Tibial artery (tissue), 4 donors: ENCODE data around the gene ZHX3.

Source experiments
- DNase-seq, 2 donors: peaks; one replicate each; pipeline ENCODE4 v3.0.0-alpha.2; 2019
- H3K27ac ChIP-seq, 2 donors: fragments of 200-600 bp; sonication (generic) in 1 of 2; 1 replicate in 1 of 2; 2 replicates in 1 of 2; pipeline ENCODE4 v1.5.1; 2018 to 2019; ENCODE audit warnings: mild to moderate bottlenecking in 1 of 2
- H3K27me3 ChIP-seq, 2 donors: fragments of 200-600 bp; sonication (generic) in 1 of 2; one replicate each; pipeline versions ENCODE4 v1.5.1 to v1.6.0; 2016 to 2019
- H3K36me3 ChIP-seq, 3 donors: fragments of 200-600 bp; sonication (generic) in 2 of 3; one replicate each; pipeline ENCODE4 v1.5.1; 2016 to 2019; ENCODE audit warnings: mild to moderate bottlenecking in 2 of 3
- H3K4me1 ChIP-seq, 4 donors: fragments of 200-600 bp; sonication (generic) in 2 of 4; 1 replicate in 3 of 4; 2 replicates in 1 of 4; pipeline ENCODE4 v1.5.1; 2016 to 2019
- H3K4me3 ChIP-seq, 2 donors: fragments of 200-600 bp; sonication (generic) in 1 of 2; 1 replicate in 1 of 2; 2 replicates in 1 of 2; pipeline ENCODE4 v1.5.1; 2018 to 2019; ENCODE audit warnings: mild to moderate bottlenecking in 2 of 2
- H3K9me3 ChIP-seq, 3 donors: fragments of 200-600 bp; sonication (generic) in 1 of 3; one replicate each; pipeline ENCODE4 v1.5.1; 2016 to 2019
- intact Hi-C: fragments of 100-400 bp; cut with DNase I; formaldehyde crosslinking; loops from one replicate; pipeline ENCODE4 v1.15.0; 2023; ENCODE audit warnings: low total_unique reads
- TF ChIP-seq, protein P1 (sequence below), 2 experiments: fragments of 200-600 bp in 1 of 2; fragments of 450-650 bp in 1 of 2; IDR thresholded peaks; one replicate each; pipeline ENCODE4 v1.5.1; 2017 to 2019; ENCODE audit warnings: antibody characterized with exemption in 2 of 2, mild to moderate bottlenecking in 1 of 2, moderate library complexity in 1 of 2

Gene ZHX3

DNA sequence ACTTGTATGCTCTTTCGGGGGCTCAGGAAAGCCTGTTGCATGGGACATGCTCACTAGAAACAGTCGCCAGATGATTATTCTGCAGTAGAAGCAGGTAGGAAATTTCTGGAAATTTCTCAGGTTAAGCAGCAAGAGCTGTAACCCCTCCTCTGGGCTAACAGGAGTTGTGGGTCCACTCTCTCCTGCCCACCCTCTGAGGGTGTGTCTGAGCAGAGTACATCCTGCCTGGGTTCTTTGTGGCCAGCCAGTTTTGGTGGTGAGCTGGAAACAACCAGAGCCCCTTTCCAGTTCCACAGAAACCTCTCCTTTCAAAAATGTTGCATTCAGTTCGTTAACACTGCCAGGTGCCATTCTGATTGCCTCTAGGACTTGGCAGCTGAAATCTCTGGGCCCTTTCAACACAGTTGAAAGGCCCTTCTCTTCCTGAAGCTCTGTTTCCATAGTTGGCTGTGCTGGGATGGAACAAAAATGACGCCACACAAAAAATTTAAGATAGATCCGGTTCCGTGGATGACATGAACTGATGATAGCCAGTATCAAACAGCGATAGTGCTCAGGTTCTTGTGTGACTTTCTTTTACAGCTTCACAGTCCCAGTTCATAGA, 141.7 kb downstream of the ZHX3 start:
- TF ChIP-seq, protein P1, sequence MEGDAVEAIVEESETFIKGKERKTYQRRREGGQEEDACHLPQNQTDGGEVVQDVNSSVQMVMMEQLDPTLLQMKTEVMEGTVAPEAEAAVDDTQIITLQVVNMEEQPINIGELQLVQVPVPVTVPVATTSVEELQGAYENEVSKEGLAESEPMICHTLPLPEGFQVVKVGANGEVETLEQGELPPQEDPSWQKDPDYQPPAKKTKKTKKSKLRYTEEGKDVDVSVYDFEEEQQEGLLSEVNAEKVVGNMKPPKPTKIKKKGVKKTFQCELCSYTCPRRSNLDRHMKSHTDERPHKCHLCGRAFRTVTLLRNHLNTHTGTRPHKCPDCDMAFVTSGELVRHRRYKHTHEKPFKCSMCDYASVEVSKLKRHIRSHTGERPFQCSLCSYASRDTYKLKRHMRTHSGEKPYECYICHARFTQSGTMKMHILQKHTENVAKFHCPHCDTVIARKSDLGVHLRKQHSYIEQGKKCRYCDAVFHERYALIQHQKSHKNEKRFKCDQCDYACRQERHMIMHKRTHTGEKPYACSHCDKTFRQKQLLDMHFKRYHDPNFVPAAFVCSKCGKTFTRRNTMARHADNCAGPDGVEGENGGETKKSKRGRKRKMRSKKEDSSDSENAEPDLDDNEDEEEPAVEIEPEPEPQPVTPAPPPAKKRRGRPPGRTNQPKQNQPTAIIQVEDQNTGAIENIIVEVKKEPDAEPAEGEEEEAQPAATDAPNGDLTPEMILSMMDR (IDR thresholded peaks at IDR 0.05): no peak
- no peak overlapping the region for H3K4me3 ChIP-seq
- H3K36me3 ChIP-seq: peaks cover 15 to 38% (median 32%) of the 10 kb centered on the region in 3 donors
- H3K4me1 ChIP-seq: peaks cover 0 to 86% (median 80%) of the 10 kb centered on the region in 4 donors
- no peaks in the 10 kb centered on the region for H3K27me3 ChIP-seq
- intact Hi-C loops: loop anchor here (5.0 kb wide), 1 partner anchor 71 kb away; no protein-coding TSS in a partner anchor
- H3K27ac ChIP-seq: peak overlapping the region; percentile 73 to 83
- H3K9me3 ChIP-seq: no peaks in the 10 kb centered on the region
- peak in 1 of 2 donors; percentile 40 for DNase-seq

DNA sequence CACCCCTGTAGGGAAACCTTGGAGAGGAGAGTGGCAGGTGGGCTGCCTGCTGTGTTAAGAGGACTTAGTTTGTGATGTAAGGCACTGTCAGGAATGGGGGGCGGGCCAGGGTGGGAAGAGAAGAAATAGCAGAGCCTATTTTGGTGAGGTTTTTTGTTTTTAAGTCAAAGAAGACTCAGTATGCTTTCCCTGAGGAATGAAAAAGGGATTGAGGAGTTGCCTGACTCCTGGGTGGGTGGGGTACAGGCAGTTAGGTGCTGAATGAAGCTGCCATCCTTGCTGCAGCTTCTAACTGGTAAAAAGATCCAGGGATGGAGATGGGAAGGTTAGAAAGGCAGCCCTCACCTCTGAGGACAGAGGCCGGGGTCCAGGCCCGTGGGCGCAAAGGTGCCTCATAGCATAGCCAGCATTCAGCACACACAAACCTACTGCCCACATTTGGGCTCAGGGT, 142.3 kb downstream of the ZHX3 start:
- no peak overlapping the region for H3K4me3 ChIP-seq
- H3K9me3 ChIP-seq: no peaks in the 10 kb centered on the region
- TF ChIP-seq, protein P1 (IDR thresholded peaks at IDR 0.05): no peak
- intact Hi-C loops: loop anchor here (5.0 kb wide), 1 partner anchor 72 kb away; no protein-coding TSS in a partner anchor
- H3K36me3 ChIP-seq: peaks cover 16 to 44% (median 38%) of the 10 kb centered on the region in 3 donors
- no peaks in the 10 kb centered on the region for H3K27me3 ChIP-seq
- peak overlapping the region; percentile 73 to 83 for H3K27ac ChIP-seq
- peak in 1 of 2 donors; percentile 43 for DNase-seq
- H3K4me1 ChIP-seq: peaks cover 0 to 83% (median 78%) of the 10 kb centered on the region in 4 donors

DNA sequence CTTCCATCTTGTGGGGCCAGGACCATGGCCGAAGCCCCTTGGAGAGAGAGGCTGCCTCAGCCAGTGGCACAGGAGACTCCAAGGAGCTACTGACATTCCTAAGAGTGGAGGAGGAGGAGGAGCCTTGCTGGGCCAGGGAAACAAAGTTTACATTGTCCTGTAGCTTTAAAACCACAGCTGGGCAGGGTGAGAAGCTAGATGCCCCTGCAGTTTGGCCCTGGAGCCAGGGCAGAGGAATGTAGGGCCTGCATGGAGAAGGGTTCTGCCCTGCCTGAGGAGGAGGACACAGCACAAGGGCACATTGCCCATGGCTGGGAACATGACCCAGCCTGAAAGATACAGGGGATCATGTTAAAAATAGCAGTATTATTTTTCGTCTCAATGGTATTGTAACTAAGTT, 142.7 kb downstream of the ZHX3 start:
- DNase-seq: peak in 1 of 2 donors; percentile 70
- intact Hi-C loops: loop anchor here (5.0 kb wide), 1 partner anchor 73 kb away; no protein-coding TSS in a partner anchor
- Histone ChIP-seq H3K9me3 (no peaks in the 10 kb centered on the region), H3K27me3 (no peaks in the 10 kb centered on the region), H3K36me3 (peaks cover 20 to 48% (median 42%) of the 10 kb centered on the region in 3 donors), H3K4me3 (no peak overlapping the region), H3K27ac (peak overlapping the region; percentile 73 to 83), H3K4me1 (peaks cover 0 to 79% (median 75%) of the 10 kb centered on the region in 4 donors)
- TF ChIP-seq, protein P1 (IDR thresholded peaks at IDR 0.05): no peak

DNA sequence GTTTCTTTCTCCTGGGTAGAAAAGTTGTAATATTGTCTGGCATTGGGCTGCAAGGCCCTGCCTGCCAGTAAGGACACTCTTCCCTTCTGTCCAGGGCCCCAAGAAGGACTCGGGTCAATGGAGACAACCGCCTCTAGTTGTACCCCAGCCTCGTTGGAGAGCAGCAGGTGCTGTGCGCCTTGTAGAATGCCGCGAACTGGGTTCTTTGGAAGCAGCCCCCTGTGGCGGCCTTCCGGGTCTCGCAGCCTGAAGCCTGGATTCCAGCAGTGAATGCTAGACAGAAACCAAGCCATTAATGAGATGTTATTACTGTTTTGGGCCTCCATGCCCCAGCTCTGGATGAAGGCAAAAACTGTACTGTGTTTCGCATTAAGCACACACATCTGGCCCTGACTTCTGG, 143.2 kb downstream of the ZHX3 start:
- intact Hi-C loops: no loop called here
- Histone ChIP-seq H3K36me3 (peaks cover 22 to 52% (median 47%) of the 10 kb centered on the region in 3 donors), H3K4me1 (peaks cover 0 to 75% (median 73%) of the 10 kb centered on the region in 4 donors), H3K27ac (peak overlapping the region; percentile 73 to 83), H3K27me3 (no peaks in the 10 kb centered on the region), H3K9me3 (no peaks in the 10 kb centered on the region), H3K4me3 (no peak overlapping the region)
- TF ChIP-seq, protein P1 (IDR thresholded peaks at IDR 0.05): no peak
- peak; percentile 16 to 50 for DNase-seq

DNA sequence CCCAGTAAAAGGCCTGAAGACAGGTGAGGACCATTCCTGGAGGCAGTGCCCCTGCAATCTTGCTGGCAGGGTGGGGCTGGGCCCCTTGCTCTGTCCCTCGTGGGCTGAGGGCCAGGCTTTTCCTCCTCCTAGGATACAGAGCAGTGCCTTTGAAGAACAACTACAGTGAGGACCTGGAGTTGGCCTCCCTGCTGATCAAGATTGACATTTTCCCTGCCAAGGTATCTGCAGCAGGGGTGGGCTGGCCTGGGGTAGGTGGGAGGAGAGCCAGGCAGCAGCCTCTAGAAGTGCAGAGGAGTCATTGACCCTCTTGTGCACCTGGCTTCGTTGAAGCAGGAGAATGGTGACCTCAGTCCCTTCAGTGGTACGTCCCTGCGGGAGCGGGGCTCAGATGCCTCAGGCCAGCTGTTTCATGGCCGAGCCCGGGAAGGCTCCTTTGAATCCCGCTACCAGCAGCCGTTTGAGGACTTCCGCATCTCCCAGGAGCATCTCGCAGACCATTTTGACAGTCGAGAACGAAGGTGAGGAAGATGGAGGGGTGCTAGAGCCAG, 143.7 kb downstream of the ZHX3 start:
- Histone ChIP-seq H3K9me3 (no peaks in the 10 kb centered on the region), H3K27me3 (no peaks in the 10 kb centered on the region), H3K4me3 (no peak overlapping the region), H3K27ac (peak overlapping the region; percentile 73 to 83), H3K4me1 (peaks cover 0 to 70% (median 68%) of the 10 kb centered on the region in 4 donors), H3K36me3 (peaks cover 27 to 58% (median 52%) of the 10 kb centered on the region in 3 donors)
- TF ChIP-seq, protein P1 (IDR thresholded peaks at IDR 0.05): no peak
- intact Hi-C loops: loop anchor here (2.0 kb wide), 2 partner anchors 59 to 167 kb away; partner anchors contain the start of gene LPIN3
- DNase-seq: peak; percentile 19 to 64
